GM18517 (cell line): ENCODE results near the gene TIMP2.
"Not testable (repeated sequence)": the region's sequence is repeated elsewhere in the genome, so short reads cannot be mapped to it uniquely, and the experiment has no call there.

Experiments used
- ATAC-seq: cut with Tn5 transposase; IDR thresholded peaks from one replicate; pipeline ENCODE4 v1.9.1; 2021; ENCODE audit warnings: mild to moderate bottlenecking, moderate library complexity; ENCODE audit not compliant: unreplicated experiment

The TIMP2 gene

DNA sequence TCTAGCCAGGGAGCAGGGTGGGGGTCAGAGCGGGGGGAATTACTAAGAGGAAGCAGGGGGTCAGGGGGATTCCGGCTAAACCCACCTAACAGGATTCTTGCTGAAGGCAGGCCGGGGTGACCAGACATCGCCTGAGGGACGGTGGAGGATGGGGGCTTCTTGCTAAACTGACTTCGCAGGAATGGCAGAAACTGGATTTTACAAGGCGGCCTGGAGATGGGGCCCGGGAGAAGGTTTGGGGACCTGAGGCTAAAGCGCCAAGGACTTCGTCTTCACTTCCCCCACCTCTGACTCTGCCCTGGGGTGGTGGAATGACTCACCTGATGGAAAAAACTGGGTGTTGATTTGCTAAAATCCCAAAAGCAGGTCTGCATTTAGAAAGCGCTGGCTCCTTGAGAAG, 31.1 kb upstream of the TIMP2 start:
- ATAC-seq = no peak

DNA sequence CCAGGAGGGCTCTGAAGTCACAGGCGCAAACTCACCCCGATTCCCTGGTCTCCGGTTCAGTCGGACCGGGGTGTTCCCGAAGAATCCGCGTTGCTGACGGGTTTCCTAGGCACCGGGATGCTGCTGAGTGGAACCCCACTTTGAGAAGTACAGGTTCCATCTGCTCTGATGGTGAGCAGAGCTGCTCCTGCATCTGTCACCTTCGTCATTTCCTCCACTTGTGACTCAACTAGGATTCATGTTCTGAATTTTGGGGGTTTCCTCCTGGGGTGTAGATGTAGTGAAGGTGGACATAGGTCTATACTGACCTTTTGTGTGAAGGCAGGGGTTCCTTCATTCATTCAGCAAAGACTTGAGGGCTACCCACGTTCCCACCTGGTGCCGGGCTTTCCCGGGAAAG, 29.5 kb upstream of the TIMP2 start:
- no peak for ATAC-seq

DNA sequence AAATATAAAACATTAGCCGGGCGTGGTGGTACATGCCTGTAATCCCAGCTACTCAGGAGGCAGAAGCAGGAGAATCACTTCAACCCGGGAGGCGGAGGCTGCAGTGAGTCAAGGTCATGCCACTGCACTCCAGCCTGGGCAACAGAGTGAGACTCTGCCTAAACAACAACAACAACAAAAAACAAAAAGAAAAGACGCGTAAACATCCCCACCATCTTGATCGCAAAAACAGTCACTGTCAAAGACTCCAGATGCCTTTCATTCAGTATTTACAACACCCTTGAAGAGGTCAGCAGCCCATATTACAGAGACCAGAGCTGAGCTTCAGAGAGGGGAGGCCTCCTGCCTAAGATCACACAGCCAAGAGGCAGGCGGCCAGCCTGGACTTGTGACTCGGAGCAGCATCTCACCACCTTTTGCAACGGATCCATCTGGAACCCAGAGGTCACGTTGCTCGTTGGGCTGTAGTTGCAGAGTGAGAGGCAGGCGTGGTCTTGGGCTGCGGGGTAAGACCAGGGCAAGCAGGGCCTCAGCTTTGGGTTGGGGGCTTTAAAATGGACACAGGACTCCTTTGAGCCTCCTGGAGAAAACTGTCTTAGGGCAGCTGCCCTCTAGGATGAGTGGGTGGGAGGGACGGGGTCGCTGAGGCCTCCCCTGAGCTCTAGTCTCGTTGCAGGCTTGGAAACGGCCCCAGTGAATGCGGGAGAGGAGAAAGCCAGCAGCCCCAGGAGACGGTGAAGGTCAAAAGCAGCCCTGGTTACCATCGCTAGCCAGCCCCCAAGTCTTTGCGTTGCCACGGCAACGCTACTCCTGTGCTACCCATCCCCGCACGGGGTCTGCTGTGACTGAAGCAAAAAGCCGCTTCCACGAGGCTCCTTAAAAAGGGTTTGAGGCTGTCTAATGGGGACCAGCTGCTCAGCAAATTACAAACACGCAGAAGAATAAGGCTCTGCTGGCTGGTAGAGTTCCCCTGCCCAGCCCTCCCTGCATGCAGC, 28.5 kb upstream of the TIMP2 start:
- ATAC-seq = no peak

DNA sequence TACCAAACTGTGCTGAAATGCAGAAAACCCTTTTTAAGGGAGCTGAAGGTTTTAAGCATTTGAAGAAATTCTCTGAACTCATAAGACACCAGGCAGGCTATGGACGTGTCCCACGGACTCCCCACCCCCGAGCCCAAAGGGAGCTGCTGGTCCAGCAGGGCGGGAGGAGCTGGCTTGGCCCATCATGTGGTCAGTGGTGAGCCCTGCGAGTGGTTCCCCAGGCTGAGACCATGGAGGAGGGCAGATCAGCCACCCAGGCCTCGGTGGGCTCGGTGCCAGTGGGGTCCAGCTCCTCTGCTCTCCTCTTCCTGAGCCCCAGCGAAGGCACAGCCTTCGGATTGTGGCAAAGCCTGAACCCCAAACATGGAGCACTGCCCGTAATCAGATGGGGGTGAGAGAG, 27.5 kb upstream of the TIMP2 start:
- ATAC-seq = no peak

DNA sequence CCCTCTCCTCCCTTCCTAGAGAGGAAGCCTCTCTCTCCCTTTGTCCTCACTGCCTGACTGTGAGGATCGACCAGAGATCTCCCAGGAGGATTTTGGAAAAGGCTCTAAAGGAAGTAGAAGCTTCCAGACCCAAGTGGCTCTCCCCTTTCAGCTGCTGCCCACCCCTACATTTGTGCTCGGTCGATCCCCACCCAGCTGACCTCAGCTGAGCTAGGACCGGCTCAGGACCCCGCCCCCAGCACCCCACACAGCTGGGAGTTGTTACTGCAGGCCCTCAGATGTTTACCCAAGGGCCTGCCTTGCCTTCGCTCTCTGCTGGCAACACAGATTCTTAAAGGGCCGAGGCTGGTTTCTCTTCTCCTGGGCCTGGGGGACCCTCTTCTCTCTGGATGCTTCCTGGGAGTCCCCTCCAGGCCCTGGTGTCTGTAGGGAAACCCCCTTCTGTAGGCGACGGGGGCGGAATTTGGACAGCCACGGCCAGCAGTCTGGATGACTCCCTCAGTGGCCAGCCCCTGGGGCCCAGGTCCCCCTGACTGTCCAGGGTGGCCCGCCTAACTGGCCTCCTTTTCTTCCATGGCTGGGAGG, 26.9 kb upstream of the TIMP2 start:
- no peak for ATAC-seq

DNA sequence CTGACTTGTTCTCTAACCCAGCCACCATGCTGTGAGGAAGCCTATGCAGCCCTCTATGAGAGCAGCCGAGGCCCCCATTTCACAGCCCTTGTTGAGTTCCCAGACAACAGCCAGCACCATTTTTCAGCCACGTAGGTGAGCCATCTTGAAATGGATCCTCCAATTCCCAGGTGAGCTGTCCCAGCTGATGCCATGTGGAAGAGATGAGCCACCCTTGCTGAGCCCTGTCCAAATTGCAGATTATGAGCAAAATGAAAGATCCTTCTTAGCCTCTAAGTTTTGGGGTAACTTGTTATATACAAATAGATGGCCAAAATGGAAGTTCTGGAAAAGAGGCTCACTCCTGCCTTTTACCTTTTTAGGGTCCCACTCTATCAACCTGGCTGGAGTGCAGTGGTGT, 25.7 kb upstream of the TIMP2 start:
- ATAC-seq = no peak

DNA sequence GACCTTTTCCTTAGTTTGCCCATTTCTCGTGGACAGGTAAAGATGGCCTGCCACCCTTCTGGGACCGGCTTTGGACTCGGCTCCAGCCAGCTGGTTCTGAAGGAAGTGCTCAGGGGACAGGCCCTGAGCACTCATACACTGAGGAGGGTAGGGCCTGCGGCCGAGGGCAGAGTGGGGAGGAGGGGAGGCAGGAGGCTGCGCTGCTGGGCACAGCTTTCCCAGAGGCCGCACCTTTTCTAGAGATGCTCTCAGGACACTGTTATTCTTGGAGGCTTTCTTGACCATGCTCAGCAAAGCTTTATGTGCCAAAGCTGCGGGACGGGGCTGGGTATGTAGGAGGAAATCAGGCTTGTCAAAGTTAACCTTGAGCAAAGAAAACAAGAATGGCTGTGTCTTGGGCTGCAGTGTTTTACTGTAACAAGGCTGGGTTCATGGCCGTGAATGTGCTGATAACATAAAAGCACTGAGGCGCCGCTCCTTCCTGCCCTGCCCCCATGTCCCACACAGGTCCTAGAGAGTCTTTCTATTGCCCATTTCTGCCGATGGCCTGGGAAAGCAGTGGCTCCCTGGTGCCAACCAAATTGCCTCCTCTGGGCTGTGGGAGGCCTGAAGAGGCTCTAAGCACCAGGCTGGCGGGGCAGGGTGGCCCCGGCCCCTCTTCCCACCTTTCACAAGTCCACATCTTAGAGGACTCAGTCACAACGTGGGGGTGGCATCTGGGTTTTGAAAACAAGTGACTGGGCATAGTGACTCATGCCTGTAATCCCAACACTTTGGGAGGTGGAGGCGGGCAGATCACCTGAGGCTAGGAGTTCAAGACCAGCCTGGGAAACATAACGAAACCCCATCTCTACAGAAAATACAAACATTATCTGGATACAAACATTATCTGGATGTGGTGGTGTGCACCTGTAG, 22.3 kb upstream of the TIMP2 start:
- no peak for ATAC-seq

DNA sequence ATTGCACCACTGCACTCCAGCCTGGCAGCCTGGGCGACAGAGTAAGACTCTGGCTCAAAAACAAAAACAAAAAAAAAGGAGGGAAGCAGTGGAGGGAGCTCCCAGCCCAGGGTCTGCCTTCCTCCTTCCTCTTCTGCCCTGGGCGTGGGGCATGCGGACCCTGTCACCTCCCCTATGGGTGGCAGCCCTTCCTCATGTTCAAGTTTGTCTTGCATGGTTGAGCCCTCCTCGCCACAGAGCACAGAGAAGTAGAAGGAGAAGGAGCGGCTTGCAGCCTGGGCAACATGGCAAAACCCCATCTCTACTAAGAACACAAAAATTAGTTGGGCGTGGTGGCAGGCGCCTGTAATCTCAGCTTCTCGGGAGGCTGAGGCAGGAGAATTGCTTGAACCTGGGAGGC, 21.4 kb upstream of the TIMP2 start:
- no peak for ATAC-seq

DNA sequence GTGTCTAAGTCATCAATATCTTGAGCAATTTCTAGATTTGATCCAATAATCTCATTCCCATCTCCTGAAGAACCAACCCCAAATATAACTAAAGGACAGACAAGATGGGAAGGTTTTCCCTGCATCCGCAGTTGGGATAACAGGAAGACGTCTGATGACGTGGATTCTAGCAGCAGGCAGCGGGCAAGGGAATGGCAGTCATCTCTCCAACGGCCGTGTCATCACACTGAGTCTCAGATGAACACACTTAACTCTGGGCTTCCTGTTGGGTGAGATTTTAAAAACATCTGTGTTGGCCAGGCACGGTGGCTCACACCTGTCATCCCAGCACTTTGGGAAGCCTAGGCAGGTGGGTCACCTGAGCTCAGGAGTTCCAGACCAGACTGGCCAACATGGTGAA, 20.9 kb upstream of the TIMP2 start:
- no peak for ATAC-seq

DNA sequence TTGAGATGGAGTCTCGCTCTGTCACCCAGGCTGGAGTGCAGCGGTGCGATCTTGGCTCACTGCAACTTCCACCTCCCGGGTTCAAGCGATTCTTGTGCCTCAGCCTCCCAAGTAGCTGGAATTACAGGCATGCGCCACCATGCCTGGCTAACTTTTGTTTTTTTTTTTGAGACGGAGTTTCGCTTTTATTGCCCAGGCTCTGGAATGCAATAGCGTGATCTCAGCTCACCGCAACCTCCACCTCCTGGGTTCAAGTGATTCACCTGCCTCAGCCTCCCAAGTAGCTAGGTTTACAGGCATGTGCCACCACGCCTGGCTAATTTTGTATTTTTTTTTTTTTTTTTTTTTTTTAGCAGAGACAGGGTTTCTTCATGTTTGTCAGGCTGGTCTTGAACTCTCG, 20.3 kb upstream of the TIMP2 start:
- not testable (repeated sequence) for ATAC-seq

DNA sequence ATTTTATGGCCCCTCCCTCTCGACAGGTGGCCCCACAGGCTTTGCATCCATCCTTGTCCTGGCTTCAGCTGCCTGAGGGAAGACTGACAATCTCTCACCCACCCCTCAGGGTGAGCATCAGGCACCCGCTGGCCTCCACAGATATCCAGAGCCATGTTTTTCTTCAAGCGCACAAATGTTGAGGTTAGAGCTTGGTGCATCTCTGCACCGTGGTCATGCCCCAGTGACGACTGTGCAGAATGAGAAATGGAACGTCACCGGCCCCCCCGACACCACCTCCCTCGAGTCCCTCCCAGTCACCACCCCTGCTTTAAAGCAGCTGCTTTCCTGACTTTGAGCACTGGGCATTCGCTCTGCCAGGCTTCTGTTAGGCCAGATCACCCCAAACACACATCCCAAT, 19.8 kb upstream of the TIMP2 start:
- no peak for ATAC-seq

DNA sequence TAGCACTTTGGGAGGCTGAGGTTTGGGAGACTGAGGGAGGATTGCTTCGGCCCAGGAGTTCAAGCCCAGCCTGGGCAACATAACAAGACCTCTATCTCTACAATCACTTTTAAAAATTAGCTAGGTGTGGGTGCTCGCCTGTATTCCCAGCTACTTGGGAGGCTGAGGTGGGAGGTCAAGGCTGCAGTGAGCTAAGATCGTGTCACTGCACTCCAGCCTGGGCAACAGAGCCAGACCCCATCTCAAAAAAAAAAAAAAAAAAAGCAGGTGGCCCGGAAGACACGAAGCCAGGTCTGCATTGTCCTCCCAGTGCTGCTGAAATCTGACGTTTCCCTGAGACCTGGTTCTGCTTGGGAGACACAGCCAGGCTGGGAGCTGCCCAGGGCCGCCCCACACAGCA, 18.8 kb upstream of the TIMP2 start:
- ATAC-seq = no peak

DNA sequence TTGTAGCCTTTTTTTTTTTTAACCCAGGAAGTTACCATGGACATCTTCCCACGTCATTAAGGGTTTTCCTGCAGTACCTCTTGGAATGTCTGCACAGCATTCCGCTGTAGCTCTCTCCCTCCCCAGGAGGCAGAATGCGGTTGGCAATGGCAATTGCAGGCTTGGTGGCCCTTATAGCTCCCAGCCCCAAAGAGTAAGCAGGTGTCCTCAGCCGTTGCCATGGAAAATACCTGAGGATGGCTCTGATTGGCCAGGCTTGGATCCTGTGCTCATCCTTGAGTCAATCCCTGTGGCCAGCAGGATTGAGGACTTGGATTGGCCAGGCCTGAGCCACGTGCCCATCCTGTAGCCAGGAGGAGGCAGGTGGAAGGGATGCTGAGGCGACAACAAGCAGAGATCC, 15.5 kb upstream of the TIMP2 start:
- ATAC-seq = no peak

DNA sequence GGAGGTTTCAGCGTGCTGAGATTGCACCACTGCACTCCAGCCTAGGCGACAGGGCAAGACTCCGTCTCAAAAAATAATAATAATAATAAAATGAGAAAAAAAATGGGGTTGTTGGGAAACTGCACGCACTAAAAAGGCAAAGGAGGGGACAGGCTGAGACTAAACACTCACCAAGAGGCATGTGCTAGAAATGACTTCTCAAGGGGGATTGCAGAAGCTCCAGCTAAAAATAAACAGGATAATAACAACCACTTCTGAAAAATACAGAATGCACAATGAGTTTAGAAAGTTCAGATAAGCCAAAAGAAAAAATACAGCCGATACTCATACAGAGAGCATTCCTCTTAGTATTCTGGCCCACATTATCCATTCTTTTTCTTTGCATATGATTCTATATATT, 15.1 kb upstream of the TIMP2 start:
- no peak for ATAC-seq

DNA sequence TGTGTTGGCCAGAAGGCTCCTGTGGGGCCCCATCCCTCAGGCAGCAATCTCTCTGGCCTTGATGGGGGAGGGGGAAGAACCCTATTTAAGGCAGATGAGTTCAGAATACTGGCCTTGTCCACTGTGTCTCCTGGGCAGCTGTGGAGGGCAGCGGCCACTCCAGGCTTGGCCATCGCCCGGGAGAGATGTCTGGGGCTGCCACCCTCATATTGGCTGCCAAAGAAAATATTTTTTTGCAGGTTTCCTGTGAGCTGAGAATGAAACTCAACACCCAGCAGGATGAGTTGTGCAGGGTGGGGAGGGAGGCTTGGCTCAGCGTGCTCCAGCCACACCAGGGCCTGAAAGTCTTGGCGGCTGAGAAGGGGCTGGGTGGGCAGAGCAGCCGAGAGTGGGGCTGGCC, 14.4 kb upstream of the TIMP2 start:
- ATAC-seq = no peak

DNA sequence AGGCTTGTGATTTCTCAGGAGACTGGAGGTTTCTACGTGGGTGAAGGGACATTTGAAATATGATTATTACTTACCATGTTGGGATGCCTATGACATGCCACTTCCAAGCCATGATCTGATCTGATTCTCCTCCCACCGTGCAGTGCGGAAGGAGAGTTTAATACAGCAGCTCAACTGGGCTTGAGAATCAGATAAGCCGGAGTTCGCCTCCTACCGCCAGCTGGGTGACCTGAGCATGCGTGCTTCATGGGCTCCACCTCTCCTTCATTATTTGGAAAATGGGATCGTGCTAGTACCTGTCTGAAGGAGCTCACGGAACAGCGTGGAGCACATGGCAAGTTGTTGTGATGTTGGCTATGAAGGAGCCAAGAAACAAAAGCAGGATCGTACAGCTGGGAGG, 12.4 kb upstream of the TIMP2 start:
- no peak for ATAC-seq

DNA sequence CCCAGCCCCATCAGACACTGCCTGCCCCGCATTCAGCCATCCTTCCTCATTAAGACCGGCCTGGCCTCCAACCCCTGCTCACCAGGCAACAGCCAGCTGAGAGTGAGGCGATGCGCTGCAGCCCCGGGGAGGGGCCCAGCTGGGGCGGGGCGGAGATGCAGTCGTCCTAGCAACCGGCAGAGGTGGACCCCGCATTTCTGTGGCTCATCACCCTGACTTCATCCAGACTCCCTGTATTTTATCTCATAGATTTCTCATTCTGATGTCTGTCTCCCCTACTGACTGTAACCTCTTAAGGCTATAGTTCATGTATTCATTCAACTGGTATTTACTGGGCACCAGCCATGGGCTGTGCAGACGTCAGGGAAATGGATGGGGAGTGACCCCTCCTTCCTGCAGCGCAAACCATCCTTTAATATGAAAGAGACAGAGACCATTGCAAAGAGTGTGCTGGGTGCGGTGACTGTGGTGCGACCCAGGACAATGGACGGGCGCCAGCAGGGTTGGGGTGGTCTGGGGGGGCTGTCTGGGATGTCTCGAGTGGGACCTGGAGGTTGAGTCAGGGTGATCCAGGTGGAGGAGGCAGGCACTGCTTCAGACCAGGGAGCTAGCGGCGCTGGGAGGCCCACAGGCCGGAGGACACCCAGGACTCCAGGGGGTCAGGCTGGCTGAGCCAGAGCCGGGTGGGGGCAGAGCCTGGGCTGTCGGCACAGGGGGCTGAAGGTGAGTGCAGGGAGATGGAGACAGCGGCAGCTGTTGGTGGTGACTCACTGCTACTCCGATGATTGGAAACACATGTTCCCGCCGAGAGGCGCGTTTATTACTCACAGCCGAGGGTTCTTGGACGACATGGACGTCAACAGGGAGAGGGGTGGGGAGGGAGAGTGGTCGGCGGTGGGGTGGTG, 10.5 kb upstream of the TIMP2 start:
- no peak for ATAC-seq

DNA sequence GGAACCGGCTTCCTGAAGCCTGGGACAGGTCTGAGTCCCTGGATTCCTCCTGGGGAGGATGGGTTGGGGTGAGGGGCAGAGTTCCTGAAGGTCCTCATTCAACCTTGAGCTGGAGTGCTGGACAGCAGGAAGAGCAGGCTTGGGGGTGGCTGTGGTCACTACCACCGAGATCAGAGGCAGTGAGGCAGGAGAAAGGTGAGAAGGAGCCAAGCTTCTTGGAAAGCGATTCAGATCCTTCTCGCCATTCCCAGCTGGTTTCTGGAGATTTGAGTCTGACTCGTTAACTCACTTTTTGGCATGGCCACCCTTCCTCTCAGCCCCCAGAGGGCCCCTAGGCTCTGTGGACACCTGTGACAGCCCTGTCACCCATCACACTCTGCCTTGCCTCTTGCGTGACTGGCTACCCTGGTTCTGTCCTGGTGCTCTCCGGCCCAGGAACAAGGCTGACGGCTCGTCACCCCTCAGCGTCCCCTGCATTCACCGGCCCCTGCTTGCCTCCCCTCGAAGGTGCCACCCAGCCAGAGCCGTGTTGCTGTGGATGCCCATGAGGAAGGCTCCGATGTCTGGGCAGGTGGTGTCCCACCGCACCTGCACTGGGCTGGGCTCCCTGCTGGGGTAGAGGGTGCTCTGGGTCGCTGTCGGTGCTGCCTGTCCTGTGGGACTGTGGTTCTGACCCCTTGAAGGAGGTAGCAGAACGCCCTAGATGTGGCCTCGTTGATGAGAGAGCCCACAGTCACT, 9.7 kb upstream of the TIMP2 start:
- no peak for ATAC-seq

DNA sequence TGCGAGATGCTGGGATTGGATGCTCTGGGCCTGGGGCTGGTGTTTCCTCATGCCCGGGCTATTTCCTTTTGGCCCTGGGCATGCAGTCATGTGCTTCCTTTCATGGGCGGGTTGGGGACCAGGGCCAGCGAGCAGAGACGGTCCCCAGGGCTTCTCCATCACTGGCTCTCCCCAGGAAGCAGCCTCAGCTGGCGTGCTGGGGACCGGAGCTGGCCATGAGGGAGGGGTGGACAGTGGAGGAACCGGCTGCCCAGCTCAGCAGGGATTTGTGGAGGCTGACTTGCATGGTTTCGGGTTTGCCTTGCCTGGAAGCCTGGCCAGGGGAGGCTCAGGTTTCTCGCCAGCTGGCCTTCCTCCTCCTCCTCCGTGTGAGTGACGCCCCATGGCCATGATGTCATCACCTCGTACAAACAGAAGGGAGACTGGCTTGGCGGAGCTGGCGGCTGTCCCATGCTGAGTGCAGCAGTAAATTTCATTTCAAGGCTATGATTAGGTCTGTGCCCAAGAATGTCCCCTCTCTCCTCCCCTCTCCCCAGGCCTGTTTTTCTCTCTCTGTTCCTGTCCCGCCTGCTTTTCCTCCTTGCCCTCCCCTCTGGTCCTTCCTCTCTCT, 8.9 kb upstream of the TIMP2 start:
- no peak for ATAC-seq
